ENCODE results near the gene SMG5.

The SMG5 gene

GRCh38 chr1:156284112-156284511 lies 1.5 kb upstream of the SMG5 start, which contains the start of gene TMEM79:
Gene TMEM79 (plus strand): TSS chr1:156284325. CDS start chr1:156285227, 902 bp downstream.
- DNase-seq (ENCODE audit: extremely low spot score), result no peak
- ChIA-PET POLR2A (interaction anchor here (1.3 to 5.7 kb wide), 4 partner anchors 12 to 79 kb away, joined by 3 to 71 read pairs (median 25); partner anchors contain the start of genes GLMP, PMF1 and VHLL), CTCF (interaction anchor here (0.6 kb wide), 2 partner anchors 11 to 29 kb away, joined by 3 to 4 read pairs; no protein-coding TSS in a partner anchor)
- TF ChIP-seq ELF4 (IDR thresholded peaks at IDR 0.05), result no peak
- TF ChIP-seq BHLHE40 (IDR thresholded peaks at IDR 0.05; ENCODE audit: borderline replicate concordance), result no peak
- TF ChIP-seq L3MBTL2 (conservative IDR thresholded peaks at IDR 0.05), result no peak
- no peak for TF ChIP-seq FOXM1 (IDR thresholded peaks at IDR 0.05; ENCODE audit: borderline replicate concordance)
- TF ChIP-seq SP1 (IDR thresholded peaks at IDR 0.05), result no peak
- no peak for TF ChIP-seq ARNT (IDR thresholded peaks at IDR 0.05)
- no peak for TF ChIP-seq LEF1 (IDR thresholded peaks at IDR 0.05; ENCODE audit: borderline replicate concordance)
- TF ChIP-seq FOXK2 (IDR thresholded peaks at IDR 0.05), result no peak
- TF ChIP-seq, protein P1, sequence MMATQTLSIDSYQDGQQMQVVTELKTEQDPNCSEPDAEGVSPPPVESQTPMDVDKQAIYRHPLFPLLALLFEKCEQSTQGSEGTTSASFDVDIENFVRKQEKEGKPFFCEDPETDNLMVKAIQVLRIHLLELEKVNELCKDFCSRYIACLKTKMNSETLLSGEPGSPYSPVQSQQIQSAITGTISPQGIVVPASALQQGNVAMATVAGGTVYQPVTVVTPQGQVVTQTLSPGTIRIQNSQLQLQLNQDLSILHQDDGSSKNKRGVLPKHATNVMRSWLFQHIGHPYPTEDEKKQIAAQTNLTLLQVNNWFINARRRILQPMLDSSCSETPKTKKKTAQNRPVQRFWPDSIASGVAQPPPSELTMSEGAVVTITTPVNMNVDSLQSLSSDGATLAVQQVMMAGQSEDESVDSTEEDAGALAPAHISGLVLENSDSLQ (IDR thresholded peaks at IDR 0.05), result no peak
- TF ChIP-seq HDGF (IDR thresholded peaks at IDR 0.05; ENCODE audit: borderline replicate concordance), result no peak
- TF ChIP-seq FOXA1 (IDR thresholded peaks at IDR 0.05), result no peak
- TF ChIP-seq ZNF384 (IDR thresholded peaks at IDR 0.05), result no peak
- TF ChIP-seq SUZ12 (IDR thresholded peaks at IDR 0.05), result no peak
- no peak for TF ChIP-seq NFRKB (IDR thresholded peaks at IDR 0.05)
- TF ChIP-seq CTBP1 (IDR thresholded peaks at IDR 0.05; ENCODE audit: borderline replicate concordance), result no peak
- TF ChIP-seq TARDBP (IDR thresholded peaks at IDR 0.05), result no peak

DNA sequence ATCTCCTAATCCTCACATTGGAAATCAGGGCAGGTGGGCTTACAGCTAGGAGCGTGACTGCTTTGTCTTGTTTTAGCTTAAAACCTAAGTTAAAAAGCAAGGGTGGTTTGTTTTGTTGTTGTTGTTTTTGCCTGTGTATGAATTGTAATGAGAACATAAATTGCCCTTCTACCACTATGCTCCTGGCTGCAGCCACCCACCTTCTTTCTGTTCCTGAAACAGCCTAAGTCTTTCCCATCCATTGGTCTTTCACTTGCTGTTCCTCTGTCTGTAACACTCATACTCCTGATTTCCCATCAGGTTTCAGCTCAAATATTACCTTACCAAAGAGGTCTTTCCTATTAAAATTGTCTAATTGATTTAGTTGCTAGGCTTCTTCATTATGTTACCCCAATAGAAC lies 896 bp upstream of the SMG5 start:
- TF ChIP-seq HDGF (IDR thresholded peaks at IDR 0.05; ENCODE audit: borderline replicate concordance), result no peak
- TF ChIP-seq LEF1 (IDR thresholded peaks at IDR 0.05; ENCODE audit: borderline replicate concordance), result no peak
- TF ChIP-seq FOXK2 (IDR thresholded peaks at IDR 0.05), result no peak
- no peak for TF ChIP-seq BHLHE40 (IDR thresholded peaks at IDR 0.05; ENCODE audit: borderline replicate concordance)
- no peak for TF ChIP-seq L3MBTL2 (conservative IDR thresholded peaks at IDR 0.05)
- no peak for TF ChIP-seq CTBP1 (IDR thresholded peaks at IDR 0.05; ENCODE audit: borderline replicate concordance)
- no peak for TF ChIP-seq FOXA1 (IDR thresholded peaks at IDR 0.05)
- TF ChIP-seq NFRKB (IDR thresholded peaks at IDR 0.05), result no peak
- TF ChIP-seq FOXM1 (IDR thresholded peaks at IDR 0.05; ENCODE audit: borderline replicate concordance), result no peak
- TF ChIP-seq ZNF384 (IDR thresholded peaks at IDR 0.05), result no peak
- TF ChIP-seq, protein P1 (IDR thresholded peaks at IDR 0.05), result no peak
- TF ChIP-seq SUZ12 (IDR thresholded peaks at IDR 0.05), result no peak
- no peak for TF ChIP-seq SP1 (IDR thresholded peaks at IDR 0.05)
- TF ChIP-seq ARNT (IDR thresholded peaks at IDR 0.05), result no peak
- no peak for TF ChIP-seq ELF4 (IDR thresholded peaks at IDR 0.05)
- TF ChIP-seq TARDBP (IDR thresholded peaks at IDR 0.05), result no peak
- no peak for DNase-seq (ENCODE audit: extremely low spot score)
- ChIA-PET CTCF (interaction anchor here (0.6 to 1.4 kb wide), 4 partner anchors 11 to 76 kb away, joined by 3 to 5 read pairs (median 4); no protein-coding TSS in a partner anchor), POLR2A (interaction anchor here (0.8 to 5.7 kb wide), 18 partner anchors 8 to 218 kb away, joined by 3 to 71 read pairs (median 4); partner anchors contain the start of genes CCT3, GLMP, PMF1 and SLC25A44)

- peak; percentile 48 for DNase-seq (ENCODE audit: extremely low spot score)
- TF ChIP-seq NFRKB (IDR thresholded peaks at IDR 0.05), result no peak
- no peak for TF ChIP-seq BHLHE40 (IDR thresholded peaks at IDR 0.05; ENCODE audit: borderline replicate concordance)
- POLR2A ChIA-PET, result interaction anchor here (0.6 to 5.7 kb wide), 25 partner anchors 10 to 177 kb away, joined by 3 to 71 read pairs (median 5); partner anchors contain the start of genes CCT3, GLMP, PMF1 and SLC25A44
- CTCF ChIA-PET, result interaction anchor here (0.6 to 1.4 kb wide), 3 partner anchors 38 to 89 kb away, joined by 3 to 5 read pairs (median 3); no protein-coding TSS in a partner anchor
Observed at GRCh38 chr1:156281693-156282478, 739 bp downstream of the SMG5 start.

DNA sequence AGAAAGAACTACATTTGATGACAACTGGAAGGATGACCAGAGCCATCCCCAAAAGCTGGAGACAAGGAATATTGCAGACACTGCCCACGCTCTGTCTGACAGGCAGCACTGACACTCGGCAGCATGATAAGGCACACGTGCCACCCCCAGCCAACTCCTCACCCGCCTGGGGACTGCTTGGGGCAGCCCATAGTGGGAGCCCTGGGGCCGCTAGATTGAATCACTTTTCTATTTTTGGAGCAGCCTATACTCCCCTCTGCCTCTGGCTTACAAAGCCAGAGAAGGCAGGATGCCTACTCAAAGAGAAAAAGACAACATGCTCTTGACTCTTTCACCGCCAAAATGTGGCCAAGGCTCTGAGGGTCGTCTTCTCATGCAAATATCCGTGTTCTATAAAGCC lies 1.3 kb downstream of the SMG5 start:
- ChIA-PET CTCF (interaction anchor here (0.6 to 0.9 kb wide), 2 partner anchors 38 to 90 kb away, joined by 3 read pairs; no protein-coding TSS in a partner anchor), POLR2A (interaction anchor here (1.0 to 5.7 kb wide), 6 partner anchors 9 to 68 kb away, joined by 3 to 71 read pairs (median 8); partner anchors contain the start of genes CCT3, GLMP, PMF1 and TSACC)
- peak; percentile 43 for DNase-seq (ENCODE audit: extremely low spot score)
- TF ChIP-seq HDGF (IDR thresholded peaks at IDR 0.05; ENCODE audit: borderline replicate concordance) (no peak), BHLHE40 (IDR thresholded peaks at IDR 0.05; ENCODE audit: borderline replicate concordance) (no peak), LEF1 (IDR thresholded peaks at IDR 0.05; ENCODE audit: borderline replicate concordance) (no peak), TARDBP (IDR thresholded peaks at IDR 0.05) (no peak), ELF4 (IDR thresholded peaks at IDR 0.05) (no peak), FOXM1 (IDR thresholded peaks at IDR 0.05; ENCODE audit: borderline replicate concordance) (no peak), L3MBTL2 (conservative IDR thresholded peaks at IDR 0.05) (no peak), NFRKB (IDR thresholded peaks at IDR 0.05) (no peak), SP1 (IDR thresholded peaks at IDR 0.05) (no peak), ARNT (IDR thresholded peaks at IDR 0.05) (no peak), SUZ12 (IDR thresholded peaks at IDR 0.05) (no peak), FOXK2 (IDR thresholded peaks at IDR 0.05) (no peak), CTBP1 (IDR thresholded peaks at IDR 0.05; ENCODE audit: borderline replicate concordance) (no peak)
- TF ChIP-seq, protein P1 (IDR thresholded peaks at IDR 0.05), result no peak

DNA sequence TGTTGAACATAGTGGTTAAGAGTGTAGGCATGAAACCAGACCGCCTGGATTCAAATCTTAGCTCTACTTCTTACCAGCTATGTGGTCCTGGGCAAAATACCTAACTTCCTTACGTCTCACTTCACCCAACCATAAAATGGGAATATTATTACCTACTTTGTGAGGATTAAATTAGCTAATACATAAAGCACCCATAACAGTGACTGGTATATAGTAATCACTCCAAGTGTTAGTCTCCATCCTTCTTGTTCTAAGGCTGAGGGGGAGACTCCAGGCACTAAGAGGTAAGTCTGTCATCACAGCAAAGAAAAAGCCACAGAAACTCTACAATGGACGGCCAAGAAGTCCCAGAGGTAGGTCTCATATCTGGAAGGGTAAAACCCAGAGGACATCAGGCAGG lies 2.8 kb downstream of the SMG5 start:
- TF ChIP-seq BHLHE40 (IDR thresholded peaks at IDR 0.05; ENCODE audit: borderline replicate concordance), result no peak
- no peak for TF ChIP-seq SP1 (IDR thresholded peaks at IDR 0.05)
- TF ChIP-seq FOXK2 (IDR thresholded peaks at IDR 0.05), result no peak
- no peak for TF ChIP-seq SUZ12 (IDR thresholded peaks at IDR 0.05)
- TF ChIP-seq L3MBTL2 (conservative IDR thresholded peaks at IDR 0.05), result no peak
- no peak for TF ChIP-seq TARDBP (IDR thresholded peaks at IDR 0.05)
- no peak for TF ChIP-seq NFRKB (IDR thresholded peaks at IDR 0.05)
- TF ChIP-seq ARNT (IDR thresholded peaks at IDR 0.05), result no peak
- no peak for TF ChIP-seq FOXA1 (IDR thresholded peaks at IDR 0.05)
- TF ChIP-seq, protein P1 (IDR thresholded peaks at IDR 0.05), result no peak
- no peak for TF ChIP-seq FOXM1 (IDR thresholded peaks at IDR 0.05; ENCODE audit: borderline replicate concordance)
- CTCF ChIA-PET, result interaction anchor here (1.0 kb wide), 1 partner anchor 8 kb away, joined by 3 read pairs; no protein-coding TSS in a partner anchor
- no peak for DNase-seq (ENCODE audit: extremely low spot score)
- POLR2A ChIA-PET, result interaction anchor here (1.0 to 2.6 kb wide), 4 partner anchors 8 to 67 kb away, joined by 3 to 7 read pairs (median 4); partner anchors contain the start of gene PMF1

Data from HEK293T (cell line).